HepG2 (cell line): ENCODE data around the gene UACA. TPM values are rescaled to one million over a fixed set of nuclear protein-coding genes. Genes with fewer than 3 reads are reported as not detected.

ENCODE experiments used
- ATAC-seq: fragments of 200-7000 bp; cut with Tn5 transposase; 3 replicates; pipeline ENCODE4 v1.9.1; 2020; ENCODE audit warnings: mild to moderate bottlenecking, moderate library complexity
- BruUV-seq: library from RNA; stranded (reverse); fragments of 400-500 nt; replicated peaks from 2 replicates; lab custom pipeline; 2021; lab: Mats Ljungman, UMichigan
- CTCF ChIA-PET: fragments of 300-600 bp; formaldehyde crosslinking; extraction: SDS; loops from one replicate; lab custom pipeline; 2021; ENCODE audit warnings: low total read pairs, inconsistent platforms, low intra/inter-chr PET ratio; lab: Yijun Ruan, JAX
- POLR2A ChIA-PET: fragments of 350-600 bp; sonication (Branson Sonifier 250); formaldehyde crosslinking; loops from one replicate; lab custom pipeline; 2020; ENCODE audit warnings: antibody characterized with exemption, inconsistent platforms; lab: Yijun Ruan, JAX
- DNase-seq: peaks from one replicate; pipeline ENCODE4 v3.0.0-alpha.2; 2015; ENCODE audit warnings: low spot score
- FAIRE-seq: peaks from 3 replicates; lab custom pipeline; 2011; peaks lifted over from hg19 to GRCh38; lab: Jason Lieb, UNC
- H2AFZ ChIP-seq: one replicate; pipeline ENCODE4 v1.6.1; 2011; ENCODE audit warnings: low read length, inconsistent platforms
- H3K27ac ChIP-seq: fragments of 300-600 bp; 3 replicates; pipeline ENCODE4 v1.8.0; 2011; ENCODE audit warnings: mixed run types, mild to moderate bottlenecking, mixed read lengths, low read length, inconsistent platforms; ENCODE audit not compliant: insufficient read depth; ENCODE audit errors: extremely low read length
- H3K27me3 ChIP-seq, 2 experiments: fragments of 200-600 bp in 1 of 2; 2 replicates in 1 of 2; 3 replicates in 1 of 2; pipeline versions ENCODE4 v1.6.0 to v1.8.0; 2011; ENCODE audit warnings: low read length in 2 of 2, mild to moderate bottlenecking in 2 of 2, moderate library complexity in 2 of 2, inconsistent platforms in 1 of 2; ENCODE audit not compliant: insufficient read depth in 2 of 2, control insufficient read depth in 1 of 2
- H3K36me3 ChIP-seq, 2 experiments: fragments of 200-600 bp in 1 of 2; replicated peaks in 1 of 2; 2 replicates in 1 of 2; 3 replicates in 1 of 2; pipeline versions ENCODE4 v1.5.1 to v1.8.0; 2011; ENCODE audit warnings: low read length in 2 of 2, inconsistent platforms in 1 of 2; ENCODE audit not compliant: insufficient read depth in 2 of 2, control insufficient read depth in 1 of 2
- H3K4me1 ChIP-seq: 2 replicates; pipeline ENCODE4 v1.5.1; 2012; ENCODE audit warnings: low read length, inconsistent platforms; ENCODE audit not compliant: insufficient read depth
- H3K4me2 ChIP-seq: 2 replicates; pipeline ENCODE4 v1.6.0; 2011; ENCODE audit warnings: low read depth, low read length, inconsistent platforms
- H3K4me3 ChIP-seq, 3 experiments: fragments of 200-600 bp in 1 of 3; sonication (generic), shearing (Covaris generic) in 1 of 3; replicated peaks in 1 of 3; 2 replicates each; pipeline ENCODE4 v1.5.1; 2011 to 2016; ENCODE audit warnings: low read length in 3 of 3, inconsistent platforms in 2 of 3, low read depth in 2 of 3, mild to moderate bottlenecking in 2 of 3, control low read depth in 1 of 3, mixed read lengths in 1 of 3; ENCODE audit not compliant: insufficient read depth in 1 of 3
- H3K79me2 ChIP-seq: one replicate; pipeline ENCODE4 v1.6.1; 2011; ENCODE audit warnings: low read length, inconsistent platforms; ENCODE audit not compliant: insufficient read depth
- H3K9ac ChIP-seq: 2 replicates; pipeline ENCODE4 v1.6.0; 2011; ENCODE audit warnings: mild to moderate bottlenecking, low read depth, low read length, inconsistent platforms; ENCODE audit not compliant: insufficient read depth
- H3K9me3 ChIP-seq: 2 replicates; pipeline ENCODE4 v1.5.1; 2012; ENCODE audit warnings: mild to moderate bottlenecking, low read length
- H4K20me1 ChIP-seq: 2 replicates; pipeline ENCODE4 v1.6.0; 2011; ENCODE audit warnings: inconsistent platforms, mild to moderate bottlenecking, low read length, moderate library complexity; ENCODE audit not compliant: insufficient read depth
- CREB3 ChIP-seq: sonication (generic); formaldehyde crosslinking; IDR thresholded peaks from 2 replicates; pipeline ENCODE4 v1.5.0; 2020; ENCODE audit warnings: missing genetic modification reagents
- DRAP1 ChIP-seq: IDR thresholded peaks from 2 replicates; pipeline ENCODE4 v1.6.1; 2016; ENCODE audit warnings: missing genetic modification reagents, missing compliant biosample characterization
- GMEB2 ChIP-seq: IDR thresholded peaks from 2 replicates; pipeline ENCODE4 v1.6.1; 2016; ENCODE audit warnings: missing biosample characterization, missing genetic modification reagents, low read depth
- RBAK ChIP-seq: sonication (generic); formaldehyde crosslinking; IDR thresholded peaks from 2 replicates; pipeline ENCODE4 v1.5.1; 2020; ENCODE audit warnings: mild to moderate bottlenecking, missing genetic modification reagents
- XBP1 ChIP-seq: sonication (generic); formaldehyde crosslinking; IDR thresholded peaks from 2 replicates; pipeline ENCODE4 v1.5.0; 2020; ENCODE audit warnings: missing genetic modification reagents
- ZBTB33 ChIP-seq: sonication (generic); formaldehyde crosslinking; IDR thresholded peaks from 2 replicates; pipeline ENCODE4 v1.4.0; 2020; ENCODE audit warnings: missing genetic modification reagents
- ZBTB7A ChIP-seq: sonication (generic); formaldehyde crosslinking; IDR thresholded peaks from 2 replicates; pipeline ENCODE4 v1.8.0; 2022; ENCODE audit warnings: mild to moderate bottlenecking, missing genetic modification reagents
- WGBS: methylation state at CpG from one replicate; pipeline ENCODE4 v1.1.6; 2017; ENCODE audit warnings: low lambda C conversion rate; 5-methylcytosine and 5-hydroxymethylcytosine counted together
- in situ Hi-C: cut with HindIII; loops from 2 replicates; pipeline ENCODE4 v1.10.0; 2017; ENCODE audit warnings: low pct_unique_long_range_greater_than_20kb; ENCODE audit not compliant: extremely low pct_ligation_motif_present
- intact Hi-C: fragments of 100-400 bp; cut with micrococcal nuclease; formaldehyde crosslinking; loops from one replicate; pipeline ENCODE4 v1.10.0; 2022; ENCODE audit not compliant: unreplicated experiment
- polyA plus RNA-seq, 8 experiments: library from polyadenylated mRNA; depleted of rRNA in 3 of 8; stranded (reverse) in 7 of 8; unstranded in 1 of 8; fragments of >200 nt; fragmentation: Illumina TruSeq in 4 of 8; extraction: Trizol in 4 of 8; gene quantifications; 2 replicates each; pipeline versions ENCODE4 v1.2.1 to v1.2.3, GENCODE V29; 2011 to 2016; ENCODE audit warnings: low read depth in 4 of 8, missing spikeins in 1 of 8, mixed read lengths in 1 of 8; ENCODE audit not compliant: insufficient read depth in 1 of 8
- total RNA-seq, 5 experiments: library from RNA; depleted of rRNA; stranded (reverse); fragments of >200 nt; fragmentation: Illumina TruSeq; extraction: Trizol; gene quantifications; 2 replicates each; pipeline ENCODE4 v1.2.3, GENCODE V29; 2016; ENCODE audit warnings: low read depth in 1 of 5

The UACA gene
- total and polyA plus RNA-seq, 2 of the 13 experiments (the other 11 are each of a cell fraction or from before 2014, with no cell fraction given), result 17.8 to 39.2 TPM

GRCh38 chr15:70770863-70771262 is 7.5 kb upstream of the UACA start:
- no peak for DNase-seq
- H3K4me2 ChIP-seq, result no peak overlapping the region

More at GRCh38 chr15:70770863-70771262, 7.5 kb upstream of the UACA start:
- POLR2A ChIA-PET, result no interaction called here
- H3K9me3 ChIP-seq, result no peaks in the 10 kb centered on the region
- H3K27ac ChIP-seq, result no peak overlapping the region
- ATAC-seq (no peak), FAIRE-seq (no peak)
- 29% methylated on average over 3 of the region's 3 CpGs for WGBS
- TF ChIP-seq RBAK (CRISPR knock-in tag) (no peak), ZBTB7A (CRISPR knock-in tag) (no peak), GMEB2 (CRISPR knock-in tag) (no peak), ZBTB33 (no peak), DRAP1 (CRISPR knock-in tag) (no peak), CREB3 (CRISPR knock-in tag) (no peak), XBP1 (no peak)
- H3K9ac ChIP-seq, result no peak overlapping the region
- H4K20me1 ChIP-seq, result no peaks in the 10 kb centered on the region
- no peaks in the 10 kb centered on the region for H3K36me3 ChIP-seq
- no TSS peak for BruUV-seq
- in situ Hi-C loops (no loop called here), intact Hi-C loops (no loop called here)
- no peaks in the 10 kb centered on the region for H3K79me2 ChIP-seq
- CTCF ChIA-PET, result no interaction called here
- H2AFZ ChIP-seq, result no peak overlapping the region
- H3K27me3 ChIP-seq, result peaks cover 0 to 6% of the 10 kb centered on the region in 2 experiments; a peak in 1 of 5 replicates
- H3K4me3 ChIP-seq, result no peak overlapping the region
- peaks cover 15% of the 10 kb centered on the region for H3K4me1 ChIP-seq
